CD4-positive, alpha-beta T cell (primary cell): ENCODE data around the gene OSBPL3. TPM values are rescaled to one million over a fixed set of nuclear protein-coding genes. Genes with fewer than 3 reads are reported as not detected.

Experiments used
- ATAC-seq: fragments of 200-7000 bp; cut with Tn5 transposase; one replicate; pipeline ENCODE4 v1.10.0; 2022; ENCODE audit warnings: mild to moderate bottlenecking; ENCODE audit not compliant: poor library complexity
- CTCF ChIA-PET: fragments of 350-600 bp; sonication (Branson Sonifier 250); formaldehyde crosslinking; loops from one replicate; lab custom pipeline; 2021; ENCODE audit warnings: antibody characterized with exemption, inconsistent platforms; lab: Charles Lee
- POLR2A ChIA-PET: fragments of 350-600 bp; sonication (Branson Sonifier 250); formaldehyde crosslinking; loops from one replicate; lab custom pipeline; 2021; ENCODE audit warnings: antibody characterized with exemption, inconsistent platforms; lab: Charles Lee
- DNase-seq, 14 experiments: peaks; one replicate each; pipeline ENCODE4 v3.0.0-alpha.2; 2013 to 2020; ENCODE audit warnings: mixed read lengths in 2 of 14
- H3K27ac ChIP-seq, 2 donors: one replicate each; pipeline versions ENCODE4 v1.5.1 to v1.7.0; 2013; ENCODE audit warnings: low read length in 2 of 2, low read depth in 1 of 2, mild to moderate bottlenecking in 1 of 2
- H3K27me3 ChIP-seq, 2 experiments: 1 replicate in 1 of 2; 2 replicates in 1 of 2; pipeline versions ENCODE4 v1.6.1 to v1.7.0; 2013; ENCODE audit warnings: low read length in 2 of 2, control low read depth in 1 of 2, mild to moderate bottlenecking in 1 of 2, moderate library complexity in 1 of 2; ENCODE audit not compliant: insufficient read depth in 2 of 2, control insufficient read depth in 1 of 2
- H3K36me3 ChIP-seq: one replicate; pipeline ENCODE4 v1.6.1; 2013; ENCODE audit warnings: low read length, control low read depth; ENCODE audit not compliant: insufficient read depth
- H3K4me1 ChIP-seq: one replicate; pipeline ENCODE4 v1.6.1; 2013; ENCODE audit warnings: low read length, control low read depth; ENCODE audit not compliant: insufficient read depth
- H3K4me3 ChIP-seq: one replicate; pipeline ENCODE4 v1.5.1; 2013; ENCODE audit warnings: mild to moderate bottlenecking, low read length, moderate library complexity
- H3K9me3 ChIP-seq, 2 experiments: 1 replicate in 1 of 2; 2 replicates in 1 of 2; pipeline versions ENCODE4 v1.6.1 to v1.7.0; 2013; ENCODE audit warnings: low read length in 2 of 2, mild to moderate bottlenecking in 2 of 2, control low read depth in 1 of 2, moderate library complexity in 1 of 2; ENCODE audit not compliant: control insufficient read depth in 1 of 2, insufficient read depth in 1 of 2
- H3K27ac Mint-ChIP-seq: one replicate; pipeline ENCODE4 v1.8.0; 2020; ENCODE audit warnings: mixed read lengths
- H3K27me3 Mint-ChIP-seq: one replicate; pipeline ENCODE4 v1.8.0; 2021; ENCODE audit warnings: mixed read lengths
- H3K36me3 Mint-ChIP-seq: one replicate; pipeline ENCODE4 v1.8.0; 2021; ENCODE audit warnings: low read depth, mixed read lengths
- H3K4me1 Mint-ChIP-seq: one replicate; pipeline ENCODE4 v1.8.0; 2021; ENCODE audit warnings: low read depth, mixed read lengths
- H3K4me3 Mint-ChIP-seq: one replicate; pipeline ENCODE4 v1.8.0; 2020; ENCODE audit warnings: mild to moderate bottlenecking, mixed read lengths
- H3K9me3 Mint-ChIP-seq: one replicate; pipeline ENCODE4 v1.8.0; 2020; ENCODE audit warnings: mixed read lengths
- CTCF ChIP-seq: fragments of 200-600 bp; IDR thresholded peaks from one replicate; pipeline ENCODE4 v1.8.0; 2022; ENCODE audit warnings: antibody characterized with exemption, mild to moderate bottlenecking
- intact Hi-C, 2 experiments: fragments of 100-400 bp; cut with DNase I in 1 of 2; cut with micrococcal nuclease in 1 of 2; formaldehyde crosslinking; loops; one replicate each; pipeline versions ENCODE4 v1.15.1 to v1.9.0; 2023 to 2025; cut with DNase I, micrococcal nuclease
- total RNA-seq, 174 experiments: library from RNA in 2 of 174; stranded (reverse) in 2 of 174; gene quantifications; one replicate each; pipeline ENCODE4 v1.2.3 and lab custom pipeline; 2021 to 2026

The OSBPL3 gene
- total RNA-seq, 2 experiments from 2014 or later, result 25.4 to 25.9 TPM

GRCh38 chr7:24854866-24855265 lies 125.1 kb downstream of the OSBPL3 start:
- DNase-seq (no peak), ATAC-seq (no peak)
- no peaks in the 10 kb centered on the region for H3K4me1 ChIP-seq
- H3K4me3 ChIP-seq, result no peak overlapping the region
- peaks cover 74% of the 10 kb centered on the region for H3K36me3 Mint-ChIP-seq
- no peaks in the 10 kb centered on the region for H3K9me3 ChIP-seq
- H3K4me3 Mint-ChIP-seq, result no peak overlapping the region
- no peak overlapping the region for H3K27ac ChIP-seq
- CTCF ChIA-PET, result no interaction called here
- no peak overlapping the region for H3K27ac Mint-ChIP-seq
- no peaks in the 10 kb centered on the region for H3K27me3 ChIP-seq
- peaks cover 4% of the 10 kb centered on the region for H3K4me1 Mint-ChIP-seq
- H3K27me3 Mint-ChIP-seq, result no peaks in the 10 kb centered on the region
- intact Hi-C loops, result no loop called here
- H3K36me3 ChIP-seq, result peaks cover 40% of the 10 kb centered on the region
- POLR2A ChIA-PET, result no interaction called here
- no peak for TF ChIP-seq CTCF
- no peaks in the 10 kb centered on the region for H3K9me3 Mint-ChIP-seq

- no peak for ATAC-seq
- Histone ChIP-seq H3K27ac (no peak overlapping the region), H3K36me3 (peaks cover 48% of the 10 kb centered on the region), H3K4me1 (no peaks in the 10 kb centered on the region), H3K4me3 (no peak overlapping the region), H3K9me3 (no peaks in the 10 kb centered on the region), H3K27me3 (no peaks in the 10 kb centered on the region)
- Mint-ChIP-seq H3K36me3 (peaks cover 77% of the 10 kb centered on the region), H3K27me3 (no peaks in the 10 kb centered on the region), H3K9me3 (no peaks in the 10 kb centered on the region), H3K4me3 (no peak overlapping the region), H3K27ac (no peak overlapping the region), H3K4me1 (peaks cover 4% of the 10 kb centered on the region)
- TF ChIP-seq CTCF, result no peak
- intact Hi-C loops, result no loop called here
- CTCF ChIA-PET, result no interaction called here
- POLR2A ChIA-PET, result no interaction called here
- DNase-seq, result peak in 1 of 14 experiments; percentile 40
Observed at GRCh38 chr7:24851786-24852185, 128.2 kb downstream of the OSBPL3 start.

- Mint-ChIP-seq H3K27ac (no peak overlapping the region), H3K9me3 (no peaks in the 10 kb centered on the region), H3K4me1 (no peaks in the 10 kb centered on the region), H3K27me3 (no peaks in the 10 kb centered on the region), H3K36me3 (peaks cover 54% of the 10 kb centered on the region), H3K4me3 (no peak overlapping the region)
- H3K27ac ChIP-seq, result no peak overlapping the region
- ATAC-seq, result no peak
- H3K4me1 ChIP-seq, result no peaks in the 10 kb centered on the region
- intact Hi-C loops, result no loop called here
- TF ChIP-seq CTCF, result no peak
- H3K9me3 ChIP-seq, result no peaks in the 10 kb centered on the region
- ChIA-PET CTCF (no interaction called here), POLR2A (no interaction called here)
- no peak overlapping the region for H3K4me3 ChIP-seq
- H3K27me3 ChIP-seq, result no peaks in the 10 kb centered on the region
- no peak for DNase-seq
- H3K36me3 ChIP-seq, result peaks cover 35% of the 10 kb centered on the region
Observed at GRCh38 chr7:24848878-24849277, 131.1 kb downstream of the OSBPL3 start.
